ENCODE data around the gene KCNJ10.

Gene KCNJ10

DNA sequence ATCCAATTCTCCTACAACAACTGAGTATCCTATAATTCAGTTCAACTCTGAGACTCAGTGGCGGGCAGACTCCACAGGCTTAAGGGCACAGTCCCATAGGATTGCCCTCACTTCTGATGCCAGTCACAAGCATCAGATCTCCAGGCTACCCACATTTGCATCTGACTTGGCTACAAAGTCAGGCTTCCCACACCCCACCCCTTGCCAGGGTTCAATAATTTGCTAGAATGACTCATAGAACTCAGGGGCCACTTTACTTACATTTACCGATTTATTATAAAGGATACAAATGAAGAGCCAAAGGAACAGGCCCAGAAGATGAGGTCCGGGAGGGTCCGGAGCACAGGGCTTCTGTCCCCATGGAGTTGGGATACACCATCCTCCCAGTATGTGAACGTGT, 80.0 kb downstream of the KCNJ10 start:
- Mint-ChIP-seq H3K4me1 (ENCODE audit: low read depth in 2 of 2) (no peaks in the 10 kb centered on the region), H3K27ac (no peak overlapping the region), H3K36me3 (ENCODE audit: insufficient read depth) (no peaks in the 10 kb centered on the region), H3K27me3 (peaks cover 32 to 49% of the 10 kb centered on the region in 2 donors), H3K9me3 (no peaks in the 10 kb centered on the region), H3K4me3 (no peak overlapping the region)
- no peak for ATAC-seq (replicated peaks)
- no peak for DNase-seq

GRCh38 chr1:159989581-159989980, 80.4 kb downstream of the KCNJ10 start:
- H3K27me3 Mint-ChIP-seq = peaks cover 34 to 48% of the 10 kb centered on the region in 2 donors

DNA sequence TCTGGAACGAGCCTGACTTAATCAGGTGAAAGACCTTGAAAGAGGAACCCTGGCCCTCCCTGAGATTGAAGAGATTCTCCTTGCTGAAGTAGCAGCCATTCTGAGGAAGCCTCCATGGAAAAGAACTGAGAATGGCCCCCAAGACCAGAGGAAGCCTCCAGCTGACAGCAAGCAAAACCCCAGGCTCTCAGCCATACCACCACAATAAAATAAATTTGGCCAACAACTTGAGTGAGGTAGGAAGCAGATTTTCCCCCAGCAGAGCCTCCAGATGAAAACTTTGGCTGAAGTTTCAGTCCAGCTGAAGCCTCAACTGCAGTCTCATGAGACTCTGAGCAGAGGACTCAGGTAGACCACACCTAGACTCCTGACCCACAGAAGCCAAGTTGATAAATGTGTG, 82.0 kb downstream of the KCNJ10 start:
- Mint-ChIP-seq H3K27me3 (peaks cover 47 to 54% of the 10 kb centered on the region in 2 donors), H3K9me3 (no peaks in the 10 kb centered on the region), H3K4me1 (ENCODE audit: low read depth in 2 of 2) (no peaks in the 10 kb centered on the region), H3K27ac (no peak overlapping the region), H3K36me3 (ENCODE audit: insufficient read depth) (no peaks in the 10 kb centered on the region), H3K4me3 (no peak overlapping the region)
- ATAC-seq (replicated peaks) (no peak), DNase-seq (no peak)

More at GRCh38 chr1:159989581-159989980, 80.4 kb downstream of the KCNJ10 start:
- Mint-ChIP-seq H3K4me1 (ENCODE audit: low read depth in 2 of 2) (no peaks in the 10 kb centered on the region), H3K9me3 (no peaks in the 10 kb centered on the region), H3K36me3 (ENCODE audit: insufficient read depth) (no peaks in the 10 kb centered on the region), H3K27ac (no peak overlapping the region), H3K4me3 (no peak overlapping the region)
- ATAC-seq (replicated peaks) (no peak), DNase-seq (no peak)

- DNase-seq (no peak), ATAC-seq (replicated peaks) (no peak)
- Mint-ChIP-seq H3K9me3 (no peaks in the 10 kb centered on the region), H3K27me3 (peaks cover 54 to 55% of the 10 kb centered on the region in 2 donors), H3K4me3 (no peak overlapping the region), H3K4me1 (ENCODE audit: low read depth in 2 of 2) (no peaks in the 10 kb centered on the region), H3K27ac (no peak overlapping the region), H3K36me3 (ENCODE audit: insufficient read depth) (no peaks in the 10 kb centered on the region)
Observed at GRCh38 chr1:159987186-159987585, 82.8 kb downstream of the KCNJ10 start.

DNA sequence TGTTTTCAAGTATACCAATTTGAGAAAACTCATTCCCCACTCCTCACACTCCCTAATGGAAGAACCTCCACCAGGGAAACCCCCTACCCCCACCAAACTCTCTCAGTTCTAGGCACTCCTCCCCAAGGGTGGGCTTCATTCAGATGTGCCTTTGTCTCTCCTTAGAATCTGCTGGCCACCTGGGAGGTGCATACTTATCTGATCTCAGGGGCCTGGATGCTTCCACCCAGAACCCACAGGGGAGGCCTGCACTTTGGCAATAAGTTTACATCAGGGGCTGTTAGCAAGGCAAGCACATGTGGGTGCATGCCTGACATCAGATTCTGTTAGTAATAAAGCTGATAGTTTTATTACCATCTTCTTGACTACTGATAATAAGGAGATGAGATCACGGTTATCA, 83.4 kb downstream of the KCNJ10 start:
- H3K36me3 Mint-ChIP-seq (ENCODE audit: insufficient read depth) = no peaks in the 10 kb centered on the region
- no peaks in the 10 kb centered on the region for H3K9me3 Mint-ChIP-seq
- ATAC-seq (replicated peaks) = no peak

GRCh38 chr1:159986093-159986492, 83.9 kb downstream of the KCNJ10 start:
- ATAC-seq (replicated peaks) (no peak), DNase-seq (no peak)
- Mint-ChIP-seq H3K27me3 (peaks cover 52 to 64% of the 10 kb centered on the region in 2 donors), H3K4me3 (no peak overlapping the region), H3K9me3 (no peaks in the 10 kb centered on the region), H3K27ac (no peak overlapping the region), H3K36me3 (ENCODE audit: insufficient read depth) (no peaks in the 10 kb centered on the region), H3K4me1 (ENCODE audit: low read depth in 2 of 2) (no peaks in the 10 kb centered on the region)

More for the DNA sequence above, 83.4 kb downstream of the KCNJ10 start:
- H3K4me3 Mint-ChIP-seq = no peak overlapping the region
- peaks cover 54 to 61% of the 10 kb centered on the region in 2 donors for H3K27me3 Mint-ChIP-seq
- no peaks in the 10 kb centered on the region for H3K4me1 Mint-ChIP-seq (ENCODE audit: low read depth in 2 of 2)
- no peak overlapping the region for H3K27ac Mint-ChIP-seq
- no peak for DNase-seq

DNA sequence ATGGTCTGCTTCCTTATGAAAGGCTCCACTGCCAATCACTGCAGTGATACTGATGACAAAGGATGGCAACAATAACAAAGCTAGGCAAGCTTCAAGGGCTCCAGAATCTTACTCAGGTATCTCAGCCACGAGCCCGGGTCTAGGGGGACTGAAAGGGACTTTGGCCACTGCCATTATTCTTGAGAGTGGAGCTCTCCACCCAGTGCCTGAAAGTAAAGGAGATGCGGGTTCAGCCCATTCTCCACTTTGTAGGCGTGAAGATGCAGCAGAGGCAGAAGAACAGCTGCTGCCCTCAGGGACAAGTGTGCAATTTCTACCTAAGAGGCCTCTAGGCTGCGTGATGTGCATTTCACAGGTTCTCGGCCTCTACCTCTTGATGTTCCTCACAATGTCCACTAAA, 84.5 kb downstream of the KCNJ10 start:
- Mint-ChIP-seq H3K4me3 (no peak overlapping the region), H3K36me3 (ENCODE audit: insufficient read depth) (no peaks in the 10 kb centered on the region), H3K4me1 (ENCODE audit: low read depth in 2 of 2) (no peaks in the 10 kb centered on the region), H3K9me3 (no peaks in the 10 kb centered on the region), H3K27ac (no peak overlapping the region), H3K27me3 (peaks cover 58 to 70% of the 10 kb centered on the region in 2 donors)
- no peak for ATAC-seq (replicated peaks)
- DNase-seq = no peak

DNA sequence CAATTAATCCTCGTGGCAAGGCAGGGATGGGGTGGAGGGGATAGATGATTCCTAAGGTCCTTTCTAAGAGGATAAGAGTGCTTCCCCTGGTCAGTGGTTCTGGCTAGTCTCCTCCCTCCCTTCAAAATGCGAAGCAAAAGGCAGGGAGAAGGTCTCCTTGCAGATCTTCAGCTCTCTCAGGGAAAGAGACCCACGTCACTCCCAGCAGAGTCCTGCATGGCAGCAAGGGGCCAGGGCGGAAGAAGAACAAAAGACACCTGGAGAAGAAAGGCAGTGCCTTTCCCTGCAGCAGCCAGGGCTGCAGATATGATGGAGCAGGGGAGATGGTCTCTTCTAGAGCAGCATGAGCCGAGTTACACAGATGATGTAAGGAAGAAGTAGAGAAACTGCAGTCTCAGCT, 86.3 kb downstream of the KCNJ10 start:
- Mint-ChIP-seq H3K9me3 (no peaks in the 10 kb centered on the region), H3K4me1 (ENCODE audit: low read depth in 2 of 2) (no peaks in the 10 kb centered on the region), H3K36me3 (ENCODE audit: insufficient read depth) (no peaks in the 10 kb centered on the region)

DNA sequence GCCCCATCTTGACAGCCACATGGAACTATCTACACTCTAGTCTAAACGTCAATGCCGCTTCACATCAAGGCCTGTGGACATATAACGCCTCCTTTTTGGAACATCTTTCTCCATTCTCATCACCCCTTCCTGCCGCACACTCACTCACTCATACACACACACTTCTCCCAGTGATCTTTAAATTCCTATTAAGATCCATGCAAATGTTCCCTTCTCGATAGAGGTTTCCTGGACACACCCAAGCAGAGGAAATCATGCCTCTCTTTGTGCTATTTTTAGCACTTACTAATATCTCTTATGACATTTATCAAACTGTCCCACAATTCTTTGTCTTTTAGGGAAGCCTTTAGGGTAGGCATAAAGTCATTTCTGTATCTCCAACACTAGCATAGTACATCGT, 87.7 kb downstream of the KCNJ10 start:
- H3K36me3 Mint-ChIP-seq (ENCODE audit: insufficient read depth) = no peaks in the 10 kb centered on the region
- no peak overlapping the region for H3K27ac Mint-ChIP-seq
- H3K4me1 Mint-ChIP-seq (ENCODE audit: low read depth in 2 of 2) = no peaks in the 10 kb centered on the region
- H3K27me3 Mint-ChIP-seq = peaks cover 60 to 80% of the 10 kb centered on the region in 2 donors
- H3K9me3 Mint-ChIP-seq = no peaks in the 10 kb centered on the region
- DNase-seq (no peak), ATAC-seq (replicated peaks) (no peak)
- no peak overlapping the region for H3K4me3 Mint-ChIP-seq

More for the DNA sequence above, 86.3 kb downstream of the KCNJ10 start:
- H3K27me3 Mint-ChIP-seq = peaks cover 61 to 84% of the 10 kb centered on the region in 2 donors
- ATAC-seq (replicated peaks) = no peak
- DNase-seq = no peak
- no peak overlapping the region for H3K4me3 Mint-ChIP-seq
- H3K27ac Mint-ChIP-seq = no peak overlapping the region

DNA sequence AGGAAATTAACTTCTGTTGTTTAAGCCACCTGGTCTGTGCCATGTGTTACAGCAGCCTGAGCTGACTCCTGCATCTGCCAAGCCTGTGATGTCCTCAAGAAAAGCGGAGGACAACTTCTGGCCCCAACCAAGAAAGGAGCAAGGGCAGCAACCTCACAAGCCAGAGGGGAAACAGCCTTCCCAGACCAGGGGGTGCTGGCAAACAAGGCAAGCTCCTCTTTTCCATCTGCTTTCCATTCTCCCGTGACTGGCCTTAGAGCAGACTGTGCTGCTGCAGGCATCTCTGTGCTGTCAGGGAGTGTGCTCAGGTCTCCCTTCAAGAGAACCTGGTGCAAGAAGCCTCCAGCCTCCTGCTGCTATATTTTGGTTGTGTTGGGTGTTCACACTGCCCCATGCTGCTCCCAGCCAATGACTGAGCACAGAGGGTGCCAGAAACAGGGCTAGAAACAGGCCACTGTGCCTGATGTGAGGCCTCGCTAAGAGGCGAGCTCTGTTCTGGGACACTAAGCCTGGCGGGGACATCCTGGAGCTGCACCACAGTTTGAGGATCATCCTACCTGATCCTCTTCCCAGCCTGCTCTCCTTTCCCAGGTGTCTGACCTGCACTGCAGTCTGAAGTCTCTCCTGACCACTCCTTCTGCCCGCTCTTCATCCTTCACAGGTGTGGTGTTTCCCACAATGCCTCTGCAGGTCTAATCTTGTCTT, 88.5 kb downstream of the KCNJ10 start:
- ATAC-seq (replicated peaks) (no peak), DNase-seq (no peak)
- H3K27me3 Mint-ChIP-seq = peaks cover 62 to 80% of the 10 kb centered on the region in 2 donors
- H3K36me3 Mint-ChIP-seq (ENCODE audit: insufficient read depth) = no peaks in the 10 kb centered on the region
- no peak overlapping the region for H3K4me3 Mint-ChIP-seq
- H3K9me3 Mint-ChIP-seq = no peaks in the 10 kb centered on the region
- no peaks in the 10 kb centered on the region for H3K4me1 Mint-ChIP-seq (ENCODE audit: low read depth in 2 of 2)
- no peak overlapping the region for H3K27ac Mint-ChIP-seq

DNA sequence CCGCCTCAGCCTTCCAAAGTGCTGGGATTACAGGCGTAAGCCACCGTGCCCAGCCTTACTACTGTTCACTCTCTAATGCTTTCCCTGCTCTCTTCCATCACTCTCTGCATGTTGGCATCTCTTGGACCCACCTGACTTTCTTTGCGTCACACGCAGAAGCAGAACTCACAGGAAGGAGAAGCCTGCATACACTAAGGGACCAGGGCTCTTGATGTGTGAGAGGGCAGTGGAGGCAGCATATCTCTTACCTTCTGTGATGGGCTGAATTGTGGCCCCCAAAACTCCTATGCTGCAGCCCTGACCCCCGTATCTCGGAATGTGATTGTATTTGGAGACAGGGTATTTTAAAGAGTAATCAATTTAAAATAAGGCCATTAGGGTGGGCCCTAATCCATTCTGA, 89.2 kb downstream of the KCNJ10 start:
- H3K27ac Mint-ChIP-seq = no peak overlapping the region
- ATAC-seq (replicated peaks) (no peak), DNase-seq (no peak)
- no peaks in the 10 kb centered on the region for H3K36me3 Mint-ChIP-seq (ENCODE audit: insufficient read depth)
- H3K4me3 Mint-ChIP-seq = no peak overlapping the region
- H3K9me3 Mint-ChIP-seq = no peaks in the 10 kb centered on the region
- H3K27me3 Mint-ChIP-seq = peaks cover 62 to 74% of the 10 kb centered on the region in 2 donors
- H3K4me1 Mint-ChIP-seq (ENCODE audit: low read depth in 2 of 2) = no peaks in the 10 kb centered on the region

GRCh38 chr1:159980076-159980475, 89.9 kb downstream of the KCNJ10 start:
- ATAC-seq (replicated peaks) (no peak), DNase-seq (no peak)
- Mint-ChIP-seq H3K27ac (no peak overlapping the region), H3K9me3 (no peaks in the 10 kb centered on the region), H3K4me1 (ENCODE audit: low read depth in 2 of 2) (no peaks in the 10 kb centered on the region), H3K4me3 (no peak overlapping the region), H3K27me3 (peaks cover 57 to 67% of the 10 kb centered on the region in 2 donors), H3K36me3 (ENCODE audit: insufficient read depth) (no peaks in the 10 kb centered on the region)

DNA sequence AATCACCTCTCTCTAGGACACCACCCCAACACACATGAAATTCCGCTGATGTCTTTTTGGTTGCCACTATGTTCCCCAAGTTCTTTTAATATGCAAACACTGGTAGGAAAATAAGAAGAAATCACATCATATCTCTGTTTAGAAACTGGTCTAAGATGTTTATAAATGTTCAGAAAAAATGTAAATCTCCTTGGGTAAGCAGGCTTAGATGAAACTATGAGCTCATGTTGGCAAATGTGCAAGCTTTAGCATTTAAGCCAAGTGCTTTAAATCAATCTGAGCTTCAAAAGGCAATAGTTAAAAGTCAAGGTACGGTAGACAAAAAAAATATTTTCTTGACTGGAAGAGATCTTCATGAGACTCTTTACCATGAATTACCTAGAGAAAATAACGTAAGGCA, 90.7 kb downstream of the KCNJ10 start:
- Mint-ChIP-seq H3K27me3 (peaks cover 53 to 64% of the 10 kb centered on the region in 2 donors), H3K4me3 (no peak overlapping the region), H3K4me1 (ENCODE audit: low read depth in 2 of 2) (no peaks in the 10 kb centered on the region), H3K9me3 (no peaks in the 10 kb centered on the region), H3K36me3 (ENCODE audit: insufficient read depth) (no peaks in the 10 kb centered on the region), H3K27ac (no peak overlapping the region)
- DNase-seq (no peak), ATAC-seq (replicated peaks) (no peak)

DNA sequence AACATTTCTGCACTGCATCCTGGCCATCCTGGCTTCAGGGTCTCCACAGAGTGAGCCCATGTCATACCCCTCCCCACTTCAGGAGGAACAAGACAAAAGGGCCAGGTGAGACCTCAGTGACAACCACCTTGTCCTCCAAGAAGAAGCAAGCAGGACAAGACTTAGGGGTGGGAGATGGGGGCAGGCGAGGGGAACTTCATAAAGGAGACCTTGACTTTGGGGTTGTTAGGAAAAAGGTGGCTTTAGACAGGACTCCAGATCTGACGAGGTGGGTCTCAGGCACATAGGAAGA, 91.9 kb downstream of the KCNJ10 start:
- DNase-seq = no peak
- Mint-ChIP-seq H3K9me3 (no peaks in the 10 kb centered on the region), H3K27ac (no peak overlapping the region), H3K36me3 (ENCODE audit: insufficient read depth) (no peaks in the 10 kb centered on the region), H3K27me3 (peaks cover 43 to 52% of the 10 kb centered on the region in 2 donors), H3K4me3 (no peak overlapping the region), H3K4me1 (ENCODE audit: low read depth in 2 of 2) (no peaks in the 10 kb centered on the region)
- no peak for ATAC-seq (replicated peaks)
